HFFc6 (cell line): ENCODE measurements around the gene KLK15. TPM values are rescaled to one million over a fixed set of nuclear protein-coding genes. Genes with fewer than 3 reads are reported as not detected.

Experiments used
- DNase-seq: peaks from one replicate; pipeline ENCODE4 v3.0.0-alpha.2; 2018
- H3K27ac Mint-ChIP-seq: 2 replicates; pipeline ENCODE4 v1.8.0; 2020; ENCODE audit warnings: mild to moderate bottlenecking, mixed read lengths
- H3K27me3 Mint-ChIP-seq: 2 replicates; pipeline ENCODE4 v1.8.0; 2021; ENCODE audit warnings: mild to moderate bottlenecking, moderate library complexity, mixed read lengths; ENCODE audit not compliant: insufficient read depth
- H3K36me3 Mint-ChIP-seq: 2 replicates; pipeline ENCODE4 v1.8.0; 2021; ENCODE audit warnings: low read depth, mixed read lengths
- H3K4me1 Mint-ChIP-seq: 2 replicates; pipeline ENCODE4 v1.8.0; 2020; ENCODE audit warnings: low read depth, mixed read lengths
- H3K4me3 Mint-ChIP-seq: 2 replicates; pipeline ENCODE4 v1.8.0; 2020; ENCODE audit warnings: mild to moderate bottlenecking, moderate library complexity, mixed read lengths
- H3K9me3 Mint-ChIP-seq: 2 replicates; pipeline ENCODE4 v1.8.0; 2020; ENCODE audit warnings: mild to moderate bottlenecking, mixed read lengths
- total RNA-seq, 6 experiments: library from RNA; stranded (reverse); fragmentation: NEBNext Ultra II Directional; extraction: Animal tissue kit (Norgen Biotek cat#: 25700); gene quantifications; 2 replicates in 1 of 6; 3 replicates in 5 of 6; pipeline ENCODE4 v1.2.3, GENCODE V29; 2021
- TF ChIP-seq, protein P1 (sequence below): fragments of 200-600 bp; sonication (generic); IDR thresholded peaks from 2 replicates; pipeline ENCODE4 v1.5.0; 2021; ENCODE audit warnings: antibody characterized with exemption, mild to moderate bottlenecking

The KLK15 gene
- total RNA-seq, 6 experiments from 2014 or later = not detected

DNA sequence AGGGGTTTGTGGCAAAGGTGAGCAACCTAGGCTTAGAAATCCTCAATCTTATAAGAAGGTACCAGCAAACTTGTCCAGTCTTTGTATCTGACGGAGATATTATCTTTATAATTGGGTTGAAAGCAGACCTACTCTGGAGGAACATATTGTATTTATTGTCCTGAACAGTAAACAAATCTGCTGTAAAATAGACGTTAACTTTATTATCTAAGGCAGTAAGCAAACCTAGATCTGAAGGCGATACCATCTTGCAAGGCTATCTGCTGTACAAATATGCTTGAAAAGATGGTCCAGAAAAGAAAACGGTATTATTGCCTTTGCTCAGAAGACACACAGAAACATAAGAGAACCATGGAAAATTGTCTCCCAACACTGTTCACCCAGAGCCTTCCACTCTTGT is 36.1 kb upstream of the KLK15 start:
- no peaks in the 10 kb centered on the region for H3K36me3 Mint-ChIP-seq
- H3K4me1 Mint-ChIP-seq = no peaks in the 10 kb centered on the region
- H3K27ac Mint-ChIP-seq = no peak overlapping the region
- TF ChIP-seq, protein P1, sequence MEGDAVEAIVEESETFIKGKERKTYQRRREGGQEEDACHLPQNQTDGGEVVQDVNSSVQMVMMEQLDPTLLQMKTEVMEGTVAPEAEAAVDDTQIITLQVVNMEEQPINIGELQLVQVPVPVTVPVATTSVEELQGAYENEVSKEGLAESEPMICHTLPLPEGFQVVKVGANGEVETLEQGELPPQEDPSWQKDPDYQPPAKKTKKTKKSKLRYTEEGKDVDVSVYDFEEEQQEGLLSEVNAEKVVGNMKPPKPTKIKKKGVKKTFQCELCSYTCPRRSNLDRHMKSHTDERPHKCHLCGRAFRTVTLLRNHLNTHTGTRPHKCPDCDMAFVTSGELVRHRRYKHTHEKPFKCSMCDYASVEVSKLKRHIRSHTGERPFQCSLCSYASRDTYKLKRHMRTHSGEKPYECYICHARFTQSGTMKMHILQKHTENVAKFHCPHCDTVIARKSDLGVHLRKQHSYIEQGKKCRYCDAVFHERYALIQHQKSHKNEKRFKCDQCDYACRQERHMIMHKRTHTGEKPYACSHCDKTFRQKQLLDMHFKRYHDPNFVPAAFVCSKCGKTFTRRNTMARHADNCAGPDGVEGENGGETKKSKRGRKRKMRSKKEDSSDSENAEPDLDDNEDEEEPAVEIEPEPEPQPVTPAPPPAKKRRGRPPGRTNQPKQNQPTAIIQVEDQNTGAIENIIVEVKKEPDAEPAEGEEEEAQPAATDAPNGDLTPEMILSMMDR = no peak
- H3K4me3 Mint-ChIP-seq = no peak overlapping the region
- DNase-seq = no peak
- no peaks in the 10 kb centered on the region; the same call in 1 of the 2 replicates for H3K9me3 Mint-ChIP-seq
- peaks cover 3% of the 10 kb centered on the region for H3K27me3 Mint-ChIP-seq

DNA sequence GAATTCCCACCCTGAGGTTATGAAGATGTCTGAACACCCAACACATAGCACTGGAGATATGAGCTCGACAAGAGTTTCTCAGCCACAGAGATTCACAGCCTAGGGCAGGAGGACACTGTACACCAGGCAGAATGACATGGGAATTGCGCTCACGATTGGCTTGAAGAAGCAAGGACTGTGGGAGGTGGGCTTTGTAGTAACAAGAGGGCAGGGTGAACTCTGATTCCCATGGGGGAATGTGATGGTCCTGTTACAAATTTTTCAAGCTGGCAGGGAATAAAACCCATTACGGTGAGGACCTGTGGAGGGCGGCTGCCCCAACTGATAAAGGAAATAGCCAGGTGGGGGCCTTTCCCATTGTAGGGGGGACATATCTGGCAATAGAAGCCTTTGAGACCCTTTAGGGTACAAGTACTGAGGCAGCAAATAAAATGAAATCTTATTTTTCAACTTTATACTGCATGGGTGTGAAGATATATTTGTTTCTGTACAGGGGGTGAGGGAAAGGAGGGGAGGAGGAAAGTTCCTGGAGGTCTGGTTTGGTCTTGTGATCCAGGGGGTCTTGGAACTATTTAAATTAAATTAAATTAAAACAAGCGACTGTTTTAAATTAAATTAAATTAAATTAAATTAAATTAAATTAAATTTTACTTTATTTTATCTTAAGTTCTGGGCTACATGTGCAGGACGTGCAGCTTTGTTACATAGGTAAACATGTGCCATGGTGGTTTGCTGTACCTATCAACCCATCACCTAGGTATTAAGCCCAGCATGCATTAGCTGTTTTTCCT is 28.3 kb upstream of the KLK15 start:
- Mint-ChIP-seq H3K4me1 (no peaks in the 10 kb centered on the region), H3K36me3 (no peaks in the 10 kb centered on the region; the same call in 1 of the 2 replicates), H3K9me3 (peaks cover 8% of the 10 kb centered on the region; the same call in 1 of the 2 replicates), H3K4me3 (no peak overlapping the region), H3K27me3 (peaks cover 8% of the 10 kb centered on the region), H3K27ac (no peak overlapping the region)
- DNase-seq = no peak
- TF ChIP-seq, protein P1 = no peak

DNA sequence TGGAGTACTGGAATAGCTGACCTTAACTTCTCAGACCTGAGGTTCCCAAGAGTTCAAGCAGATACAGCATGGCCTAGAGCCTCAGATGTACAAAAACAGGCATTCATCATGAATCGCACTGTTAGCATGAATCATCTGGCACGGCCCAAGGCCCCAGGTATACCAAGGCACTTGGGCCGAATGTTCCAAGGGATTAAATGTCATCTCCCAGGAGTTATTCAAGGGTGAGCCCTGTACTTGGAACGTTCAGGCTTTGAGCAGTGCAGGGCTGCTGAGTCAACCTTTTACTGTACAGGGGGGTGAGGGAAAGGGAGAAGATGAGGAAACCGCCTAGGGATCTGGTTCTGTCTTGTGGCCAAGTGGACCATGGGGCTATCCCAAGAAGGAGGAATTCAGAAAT is 27.6 kb upstream of the KLK15 start:
- DNase-seq = no peak
- TF ChIP-seq, protein P1 = no peak
- Mint-ChIP-seq H3K4me3 (no peak overlapping the region), H3K27me3 (peaks cover 8% of the 10 kb centered on the region), H3K36me3 (no peaks in the 10 kb centered on the region; the same call in 1 of the 2 replicates), H3K9me3 (peaks cover 8% of the 10 kb centered on the region; the same call in 1 of the 2 replicates), H3K27ac (no peak overlapping the region), H3K4me1 (no peaks in the 10 kb centered on the region)

DNA sequence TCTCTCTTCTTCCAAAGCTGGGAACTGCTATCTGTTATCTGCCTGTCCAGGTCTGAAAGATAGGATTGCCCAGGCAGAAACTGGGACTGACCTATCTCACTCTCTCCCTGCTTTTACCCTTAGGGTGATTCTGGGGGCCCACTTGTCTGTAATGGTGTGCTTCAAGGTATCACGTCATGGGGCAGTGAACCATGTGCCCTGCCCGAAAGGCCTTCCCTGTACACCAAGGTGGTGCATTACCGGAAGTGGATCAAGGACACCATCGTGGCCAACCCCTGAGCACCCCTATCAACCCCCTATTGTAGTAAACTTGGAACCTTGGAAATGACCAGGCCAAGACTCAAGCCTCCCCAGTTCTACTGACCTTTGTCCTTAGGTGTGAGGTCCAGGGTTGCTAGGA is 26.5 kb upstream of the KLK15 start:
- peaks cover 8% of the 10 kb centered on the region for H3K27me3 Mint-ChIP-seq

DNA sequence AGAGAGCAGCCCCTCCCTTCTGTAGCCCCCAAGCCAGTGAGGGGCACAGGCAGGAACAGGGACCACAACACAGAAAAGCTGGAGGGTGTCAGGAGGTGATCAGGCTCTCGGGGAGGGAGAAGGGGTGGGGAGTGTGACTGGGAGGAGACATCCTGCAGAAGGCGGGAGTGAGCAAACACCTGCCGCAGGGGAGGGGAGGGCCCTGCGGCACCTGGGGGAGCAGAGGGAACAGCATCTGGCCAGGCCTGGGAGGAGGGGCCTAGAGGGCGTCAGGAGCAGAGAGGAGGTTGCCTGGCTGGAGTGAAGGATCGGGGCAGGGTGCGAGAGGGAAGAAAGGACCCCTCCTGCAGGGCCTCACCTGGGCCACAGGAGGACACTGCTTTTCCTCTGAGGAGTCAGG is 25.5 kb upstream of the KLK15 start:
- H3K4me3 Mint-ChIP-seq = no peak overlapping the region
- peaks cover 8% of the 10 kb centered on the region for H3K27me3 Mint-ChIP-seq
- no peaks in the 10 kb centered on the region for H3K4me1 Mint-ChIP-seq
- peaks cover 14% of the 10 kb centered on the region; the same call in 1 of the 2 replicates for H3K9me3 Mint-ChIP-seq
- TF ChIP-seq, protein P1 = no peak
- no peaks in the 10 kb centered on the region; the same call in 1 of the 2 replicates for H3K36me3 Mint-ChIP-seq
- no peak for DNase-seq
- no peak overlapping the region for H3K27ac Mint-ChIP-seq

More for the DNA sequence above, 26.5 kb upstream of the KLK15 start:
- no peak overlapping the region for H3K4me3 Mint-ChIP-seq
- H3K36me3 Mint-ChIP-seq = no peaks in the 10 kb centered on the region; the same call in 1 of the 2 replicates
- no peak overlapping the region for H3K27ac Mint-ChIP-seq
- peaks cover 8% of the 10 kb centered on the region; the same call in 1 of the 2 replicates for H3K9me3 Mint-ChIP-seq
- TF ChIP-seq, protein P1 = no peak
- DNase-seq = no peak
- no peaks in the 10 kb centered on the region for H3K4me1 Mint-ChIP-seq
